CD4-positive, alpha-beta T cell treated with Interleukin-15 for 1 hour (primary cell): ENCODE measurements around the gene NPPC.
"Not testable (repeated sequence)": the region's sequence is repeated elsewhere in the genome, so short reads cannot be mapped to it uniquely, and the experiment has no call there.

ENCODE experiments used
- DNase-seq: peaks from one replicate; pipeline ENCODE4 v3.0.0-alpha.2; 2020

The NPPC gene

GRCh38 chr2:231884438-231885140 lies 41.6 kb downstream of the NPPC start:
- DNase-seq = no peak

GRCh38 chr2:231883468-231883881 lies 42.7 kb downstream of the NPPC start:
- DNase-seq = no peak

GRCh38 chr2:231882646-231883045 lies 43.5 kb downstream of the NPPC start:
- no peak for DNase-seq

- DNase-seq = not testable (repeated sequence)
These were observed 45.8 kb downstream of the NPPC start for GRCh38 chr2:231880371-231880770.

DNA sequence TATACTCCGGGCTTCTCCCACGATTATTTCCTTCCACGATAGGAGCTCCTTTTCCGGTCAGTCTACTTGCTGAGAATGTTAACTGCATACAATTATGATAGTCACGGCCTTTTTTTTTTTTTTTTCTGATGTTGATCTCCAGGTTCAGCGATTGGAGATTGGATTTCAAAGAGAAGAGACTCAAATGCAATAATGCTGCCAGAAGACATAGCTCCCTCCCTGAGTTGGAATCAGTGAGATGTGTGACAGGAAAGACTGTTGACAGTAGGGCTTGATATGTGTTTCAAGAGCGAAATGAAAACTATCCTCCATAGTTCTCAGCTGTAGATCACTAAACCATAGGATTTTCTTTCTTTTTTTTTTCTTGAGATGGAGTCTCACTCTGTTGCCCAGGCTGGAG lies 47.0 kb downstream of the NPPC start:
- no peak for DNase-seq

- no peak for DNase-seq
These were observed 48.4 kb downstream of the NPPC start for GRCh38 chr2:231877533-231878456.

DNA sequence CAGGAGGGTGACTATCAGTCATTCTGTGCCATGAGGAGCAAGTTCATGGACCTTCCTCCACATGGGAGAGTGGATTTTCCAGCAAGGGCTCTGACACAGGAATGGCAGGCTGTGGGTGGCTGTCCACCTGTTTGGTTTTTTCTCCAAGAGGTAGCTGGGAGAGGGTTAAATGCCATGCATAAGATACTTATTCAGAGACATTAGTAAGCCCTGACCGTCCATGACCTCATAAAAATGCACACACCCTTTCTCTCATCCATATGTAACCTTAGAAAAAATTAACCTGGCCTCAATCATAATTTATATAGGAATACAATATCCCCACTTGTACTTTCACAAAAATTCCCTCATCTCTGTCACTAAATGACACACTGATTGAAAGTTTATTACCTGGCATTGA lies 51.3 kb downstream of the NPPC start:
- no peak for DNase-seq
